GM21717 (cell line): ENCODE measurements around the gene BICC1.
"Not testable (repeated sequence)": the region's sequence is repeated elsewhere in the genome, so short reads cannot be mapped to it uniquely, and the experiment has no call there.

Experiments used
- ATAC-seq: cut with Tn5 transposase; IDR thresholded peaks from one replicate; pipeline ENCODE4 v1.9.1; 2021; ENCODE audit warnings: mild to moderate bottlenecking, moderate library complexity; ENCODE audit not compliant: unreplicated experiment

The BICC1 gene

DNA sequence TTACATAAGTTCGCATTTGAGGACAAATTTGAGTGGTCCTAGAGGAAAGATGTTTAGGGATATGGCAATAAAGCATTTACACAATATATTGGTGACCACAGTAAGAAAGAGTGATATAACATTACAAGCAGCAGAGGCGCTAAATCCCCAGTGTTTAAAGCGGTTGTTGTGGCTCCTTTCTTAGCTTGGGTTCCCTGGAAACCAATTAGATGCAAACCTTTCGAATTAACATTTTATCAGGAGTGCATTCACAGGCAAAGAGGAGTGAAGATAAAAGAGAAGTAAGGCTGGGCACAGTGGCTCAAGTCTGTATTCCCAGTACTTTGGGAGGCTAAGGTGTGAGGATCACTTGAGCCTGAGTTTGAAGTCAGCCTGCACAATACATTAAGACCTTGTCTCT lies 331.1 kb downstream of the BICC1 start:
- ATAC-seq = no peak

- ATAC-seq = no peak
These were observed 332.0 kb downstream of the BICC1 start for GRCh38 chr10:58844680-58845079.

- no peak for ATAC-seq
These were observed 334.2 kb downstream of the BICC1 start for GRCh38 chr10:58846856-58847255.

DNA sequence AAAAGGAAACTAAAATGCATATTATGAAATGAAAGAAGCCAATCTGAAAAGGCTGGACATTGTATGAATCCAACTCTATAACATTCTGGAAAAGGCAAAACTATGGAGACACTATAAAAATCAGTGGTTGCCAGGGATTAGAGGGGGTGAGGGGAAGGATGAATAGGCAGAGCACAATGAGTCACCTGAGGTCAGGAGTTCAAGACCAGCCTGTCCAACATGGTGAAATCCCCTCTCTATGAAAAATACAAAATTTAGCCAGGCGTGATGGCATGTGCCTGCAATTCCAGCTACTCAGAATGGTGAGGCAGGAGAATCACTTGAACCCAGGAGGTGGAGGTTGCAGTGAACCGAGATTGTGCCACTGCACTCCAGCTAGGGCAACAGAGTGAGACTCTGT lies 338.9 kb downstream of the BICC1 start:
- no peak for ATAC-seq

GRCh38 chr10:58853668-58854067 lies 341.0 kb downstream of the BICC1 start:
- ATAC-seq = no peak

- ATAC-seq = no peak
These were observed 342.1 kb downstream of the BICC1 start for GRCh38 chr10:58854811-58855210.

DNA sequence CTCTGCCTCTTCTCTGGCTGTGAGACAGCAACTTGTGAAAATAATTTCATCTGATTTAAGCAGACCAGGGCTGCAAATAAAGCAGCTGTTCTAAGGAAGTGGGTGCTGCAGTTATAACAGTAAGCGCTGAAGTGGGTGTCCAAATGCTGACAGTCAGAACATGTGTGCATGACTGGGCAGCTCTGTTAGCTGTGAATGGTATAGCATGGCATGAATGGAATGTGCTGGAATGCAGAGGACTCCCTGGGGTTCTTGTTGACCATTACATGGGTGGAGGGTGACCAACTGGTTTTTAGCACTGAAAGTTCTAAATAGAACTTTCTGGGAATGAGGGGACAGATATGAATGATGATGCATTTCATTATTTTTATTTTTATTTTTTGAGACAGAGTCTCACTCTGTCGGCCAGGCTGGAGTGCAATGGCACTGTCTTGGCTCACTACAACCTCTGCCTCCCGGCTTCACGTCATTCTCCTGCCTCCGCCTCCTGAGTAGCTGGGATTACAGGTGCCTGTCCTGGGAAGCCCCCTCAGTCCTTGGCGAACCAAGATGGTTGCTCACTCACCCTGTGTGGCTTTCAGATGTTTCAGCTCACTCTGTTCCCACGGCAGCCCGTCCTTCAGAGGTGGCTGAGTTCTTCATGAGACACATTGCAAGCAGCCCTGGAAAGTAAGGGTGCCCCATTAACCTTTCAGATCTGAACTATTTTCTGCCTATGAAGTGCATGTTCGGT lies 344.0 kb downstream of the BICC1 start:
- ATAC-seq = no peak

DNA sequence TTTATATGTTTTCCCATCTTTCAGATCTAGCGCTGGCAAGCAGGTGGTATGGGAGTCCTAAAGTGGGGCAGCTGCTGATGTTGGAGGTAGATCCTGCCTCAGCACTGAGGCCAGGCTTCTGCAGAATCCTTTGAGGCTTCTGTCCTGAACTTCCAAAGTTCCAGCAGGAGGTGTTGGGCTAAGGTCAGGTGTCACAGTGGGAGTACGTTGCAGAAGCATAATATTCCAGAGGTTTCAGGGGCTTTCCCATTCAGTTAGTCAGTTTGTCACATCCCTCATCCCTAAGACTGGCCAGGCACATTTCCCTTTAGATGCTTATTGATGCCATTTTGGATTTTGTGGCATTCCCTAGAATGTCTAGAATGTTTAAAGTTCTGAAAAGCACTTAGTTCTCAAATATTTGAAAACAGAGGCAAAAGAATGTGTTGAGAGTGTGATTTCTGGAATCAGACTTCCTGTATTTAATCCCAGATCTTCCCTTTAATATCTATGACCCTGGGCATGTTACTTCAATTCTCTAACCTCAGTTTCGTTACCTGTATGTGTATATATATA lies 344.7 kb downstream of the BICC1 start:
- no peak for ATAC-seq

GRCh38 chr10:58858123-58858522 lies 345.5 kb downstream of the BICC1 start:
- not testable (repeated sequence) for ATAC-seq

DNA sequence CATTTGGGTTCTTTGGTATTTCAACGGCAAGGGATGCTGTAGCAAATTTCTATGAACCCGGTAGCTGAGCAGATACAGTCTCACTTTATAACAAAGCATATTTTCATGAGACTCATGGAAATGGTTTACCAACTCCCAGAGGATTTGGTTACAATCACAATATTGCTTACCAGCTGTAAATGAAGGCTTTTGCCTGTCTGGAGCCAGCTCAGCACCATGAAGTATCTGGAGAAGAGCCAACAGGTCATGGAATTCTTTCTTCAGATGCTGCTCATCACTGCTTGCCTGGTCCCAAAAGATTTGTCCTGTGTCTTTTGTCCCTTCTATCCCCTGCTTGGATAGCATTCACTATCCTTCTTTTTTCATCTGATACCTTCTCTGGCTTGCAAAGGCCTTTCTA lies 346.9 kb downstream of the BICC1 start:
- ATAC-seq = no peak

DNA sequence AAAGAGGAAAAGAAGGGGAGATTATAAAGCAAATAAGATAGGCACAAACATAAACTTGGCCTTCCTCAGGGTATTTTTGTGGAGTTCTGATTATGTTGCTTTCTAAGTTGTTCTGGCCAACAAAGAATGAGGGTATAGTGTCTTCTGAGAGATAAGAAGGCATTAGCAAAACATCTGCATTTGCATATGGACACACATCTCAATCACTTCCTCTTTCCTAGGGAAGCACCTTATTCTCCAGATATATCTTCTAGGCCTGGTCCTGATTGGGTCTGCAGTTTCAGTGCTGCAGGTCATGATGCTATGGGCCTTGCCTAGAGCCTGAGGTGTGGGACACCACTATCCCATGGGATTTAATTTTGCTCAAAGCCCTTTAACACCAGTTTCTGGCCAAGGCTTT lies 355.0 kb downstream of the BICC1 start:
- no peak for ATAC-seq

GRCh38 chr10:58868736-58869435 lies 356.2 kb downstream of the BICC1 start:
- ATAC-seq = no peak

GRCh38 chr10:58870070-58870469 lies 357.4 kb downstream of the BICC1 start:
- ATAC-seq = no peak

GRCh38 chr10:58873161-58873560 lies 360.5 kb downstream of the BICC1 start:
- ATAC-seq = no peak
